Right cardiac atrium (tissue), 5 donors: ENCODE data around the gene ABCG1. TPM values are rescaled to one million over a fixed set of nuclear protein-coding genes. Genes with fewer than 3 reads are reported as not detected.

Experiments
- ATAC-seq, 2 donors: fragments of 200-7000 bp; cut with Tn5 transposase; one replicate each; pipeline versions ENCODE4 v1.8.0 to v1.9.1; 2020; ENCODE audit warnings: moderate library complexity in 2 of 2, mild to moderate bottlenecking in 1 of 2
- DNase-seq, 3 donors: peaks; one replicate each; pipeline ENCODE4 v3.0.0-alpha.2; 2020
- H3K27ac ChIP-seq: one replicate; pipeline ENCODE4 v1.5.1; 2013; ENCODE audit warnings: mild to moderate bottlenecking, low read length, control low read depth, moderate library complexity
- H3K27me3 ChIP-seq: one replicate; pipeline ENCODE4 v1.6.1; 2013; ENCODE audit not compliant: control insufficient read depth, insufficient read depth
- H3K4me1 ChIP-seq: one replicate; pipeline ENCODE4 v1.6.1; 2013; ENCODE audit warnings: low read length; ENCODE audit not compliant: control insufficient read depth, insufficient read depth
- H3K4me3 ChIP-seq: one replicate; pipeline ENCODE4 v1.5.1; 2013; ENCODE audit warnings: low read length, control low read depth
- H3K9me3 ChIP-seq: one replicate; pipeline ENCODE4 v1.6.1; 2013; ENCODE audit warnings: low read length; ENCODE audit not compliant: control insufficient read depth
- WGBS: extraction: QIAGEN DNeasy Blood & Tissue Kit; methylation state at CpG from one replicate; pipeline ENCODE4 v1.1.7; 2013; 5-methylcytosine and 5-hydroxymethylcytosine counted together
- intact Hi-C, 4 donors: fragments of 100-400 bp; cut with DNase I; formaldehyde crosslinking; loops; one replicate each; pipeline versions ENCODE4 v1.11.0 to v1.14.0; 2022 to 2023
- polyA plus RNA-seq: library from polyadenylated mRNA; stranded (reverse); fragments of 200-250 nt; gene quantifications from one replicate; pipeline ENCODE4 v1.2.3, GENCODE V29; 2013
- total RNA-seq, 4 donors: library from RNA; stranded (reverse); fragmentation: NEBNext Ultra II Directional; extraction: Animal tissue kit (Norgen Biotek cat#: 25700); gene quantifications; one replicate each; pipeline ENCODE4 v1.2.1, GENCODE V29; 2021
- donor health status: healthy with polysubstance abuse.
- donor health status: DM: no; HTN: yes; CAD: no.
- donor health status: DM: no; HTN: no; CAD: no.
- donor health status: DM: no; HTN: yes; CAD: no; lungs with severe emphysema.
- donor health status: DM: yes; HTN: yes; CAD: no.

Gene ABCG1
- total and polyA plus RNA-seq, 5 donors = 3.6 to 11.5 (median 5.7) TPM

DNA sequence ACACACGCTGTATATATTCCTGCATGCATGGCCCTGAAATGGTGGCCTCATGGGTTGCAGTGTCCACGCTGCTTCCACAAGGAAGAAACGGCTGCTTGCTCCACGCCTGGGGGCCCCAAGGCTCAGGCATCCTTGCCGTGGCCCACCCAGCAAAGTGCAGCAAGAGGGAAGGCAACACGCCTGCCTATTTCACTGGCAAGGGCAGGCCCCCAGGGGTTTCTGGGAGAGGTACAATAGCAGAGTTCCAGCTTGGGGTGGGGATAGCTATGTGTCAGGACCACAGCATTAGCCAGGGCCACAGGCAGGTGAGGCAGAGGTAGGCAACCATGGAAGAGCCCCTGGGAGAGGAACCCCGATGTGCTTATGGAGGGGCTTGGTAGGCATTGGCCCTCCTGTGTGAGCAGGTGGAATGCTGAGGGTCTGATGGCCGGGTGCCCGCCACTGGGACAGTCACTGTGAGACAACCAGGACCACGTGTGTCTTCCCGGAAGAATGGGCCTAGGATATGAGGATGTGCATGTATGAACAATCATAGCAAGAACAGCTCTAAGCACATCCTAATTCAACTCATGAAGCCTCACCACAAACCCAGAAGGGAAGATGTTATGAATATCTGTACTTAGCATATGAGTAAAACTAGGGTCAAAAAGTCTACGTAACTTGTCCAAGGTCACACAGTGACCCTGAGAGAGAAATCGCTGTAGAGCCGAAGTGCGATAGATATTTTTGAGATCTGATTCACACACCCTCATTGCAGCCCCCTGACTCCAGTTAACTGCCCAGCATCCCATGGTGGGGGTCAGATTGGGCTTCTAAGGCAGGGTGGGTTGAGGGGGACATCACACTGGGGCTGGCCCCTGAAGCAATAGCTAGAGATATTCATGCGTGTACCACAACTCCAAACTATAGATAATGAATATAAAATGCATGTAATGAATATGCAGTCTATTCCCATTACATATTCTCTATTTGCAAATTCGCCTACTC is 120.1 kb downstream of the ABCG1 start:
- 92% methylated on average over 17 of the region's 17 CpGs for WGBS
- DNase-seq (no peak), ATAC-seq (no peak)
- Histone ChIP-seq H3K9me3 (no peaks in the 10 kb centered on the region), H3K4me1 (no peaks in the 10 kb centered on the region), H3K4me3 (no peak overlapping the region), H3K27me3 (no peaks in the 10 kb centered on the region), H3K27ac (no peak overlapping the region)
- intact Hi-C loops = no loop called here

DNA sequence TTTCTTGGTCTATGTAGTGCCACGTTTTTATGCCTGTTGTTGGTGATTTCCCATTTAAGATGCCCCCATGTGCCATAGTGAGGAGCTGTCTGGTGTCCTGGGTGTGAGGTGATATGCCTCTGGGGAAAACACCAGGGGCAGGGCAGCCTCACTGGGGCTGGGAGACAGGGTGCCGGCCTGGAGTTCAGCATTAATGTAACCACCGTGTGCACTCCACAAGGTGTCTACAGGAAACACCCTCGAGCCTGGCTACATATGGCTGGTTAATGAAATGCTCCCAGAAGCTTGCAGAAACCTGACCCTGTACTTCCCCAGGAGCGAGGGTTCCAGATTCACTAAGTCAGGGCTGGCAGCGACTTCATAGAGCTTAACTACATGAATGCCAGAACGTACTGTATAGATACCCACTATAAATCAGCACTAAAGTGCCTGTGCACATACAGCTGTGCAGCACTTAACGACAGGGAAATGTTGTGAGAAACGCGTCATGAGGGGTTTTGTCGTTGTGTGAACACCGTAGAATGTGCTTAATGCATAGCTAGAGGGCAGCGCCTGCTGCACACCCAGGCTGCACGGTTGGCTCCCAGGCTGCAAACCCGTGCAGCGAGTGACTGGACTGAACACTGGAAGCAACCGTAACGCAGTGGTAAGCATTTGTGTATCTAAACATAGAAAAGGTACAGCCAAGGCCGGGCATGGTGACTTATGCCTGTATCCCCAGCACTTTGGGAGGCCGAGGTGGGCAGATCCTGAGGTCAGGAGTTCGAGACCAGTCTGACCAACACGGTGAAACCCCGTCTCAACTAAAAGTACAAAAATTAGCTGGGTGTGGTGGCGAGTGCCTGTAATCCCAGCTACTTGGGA is 121.5 kb downstream of the ABCG1 start:
- H3K4me3 ChIP-seq = no peak overlapping the region
- DNase-seq = no peak
- H3K27me3 ChIP-seq = no peaks in the 10 kb centered on the region
- no peak overlapping the region for H3K27ac ChIP-seq
- WGBS = 83% methylated on average over 24 of the region's 24 CpGs
- intact Hi-C loops = no loop called here
- no peak for ATAC-seq
- no peaks in the 10 kb centered on the region for H3K9me3 ChIP-seq
- no peaks in the 10 kb centered on the region for H3K4me1 ChIP-seq

DNA sequence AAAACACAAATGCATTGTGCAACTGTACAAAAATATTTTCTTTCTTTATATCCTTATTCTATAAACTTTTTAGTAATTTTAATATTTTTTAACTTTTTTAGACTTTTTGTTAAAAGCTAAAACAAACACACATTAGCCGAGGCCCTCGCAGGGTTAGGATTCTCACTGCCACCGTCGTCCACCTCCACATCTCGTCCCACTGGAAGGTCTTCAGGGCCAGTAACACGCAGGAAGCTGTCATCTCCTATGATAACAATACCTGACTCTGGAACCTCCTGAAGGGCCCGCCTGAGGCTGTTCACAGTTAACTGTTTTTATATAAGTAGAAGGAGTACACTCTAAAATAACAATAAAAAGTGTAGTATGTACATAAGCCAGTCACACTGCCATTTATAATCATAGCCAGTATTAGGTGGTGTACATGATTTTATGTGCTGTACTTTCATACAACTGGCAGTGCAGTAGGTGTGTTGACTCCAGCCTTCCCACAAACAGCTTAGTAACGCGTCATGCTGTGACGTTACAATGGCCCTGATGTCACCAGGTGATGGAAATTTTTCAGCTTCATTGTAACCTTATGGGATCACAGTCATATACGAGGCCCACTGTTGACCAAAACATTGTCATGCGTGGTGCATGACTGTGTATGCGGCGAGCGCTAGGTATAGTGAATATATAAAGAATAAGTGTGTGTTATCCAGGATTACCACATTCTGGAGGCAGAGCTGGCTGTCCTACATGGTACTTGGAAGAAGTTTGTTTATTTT is 123.0 kb downstream of the ABCG1 start:
- Histone ChIP-seq H3K4me3 (no peak overlapping the region), H3K27me3 (no peaks in the 10 kb centered on the region), H3K27ac (no peak overlapping the region), H3K4me1 (no peaks in the 10 kb centered on the region), H3K9me3 (no peaks in the 10 kb centered on the region)
- ATAC-seq (no peak), DNase-seq (no peak)
- intact Hi-C loops = no loop called here
- 80% methylated on average over 15 of the region's 15 CpGs for WGBS

DNA sequence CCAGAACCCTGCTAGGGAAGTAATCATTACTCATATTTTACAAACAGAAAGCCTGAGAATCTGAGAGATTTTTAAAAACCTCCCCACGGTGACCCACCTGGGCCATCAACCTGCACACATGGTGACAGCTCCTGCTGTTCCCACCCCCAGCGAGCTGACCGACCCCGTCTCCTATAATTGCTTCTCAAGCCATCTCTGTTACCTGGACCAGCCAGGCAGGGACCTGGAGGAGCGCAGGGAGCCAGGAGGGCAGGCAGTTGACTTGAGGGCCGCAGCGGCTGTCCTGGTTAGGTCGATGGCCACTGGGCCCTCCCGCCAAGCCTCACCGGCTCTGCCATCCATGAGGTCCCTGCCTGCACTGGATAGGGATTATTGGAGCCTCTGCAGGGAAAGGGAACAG is 124.2 kb downstream of the ABCG1 start:
- 80% methylated on average over 10 of the region's 10 CpGs for WGBS
- H3K9me3 ChIP-seq = no peaks in the 10 kb centered on the region
- ATAC-seq (no peak), DNase-seq (no peak)
- no peaks in the 10 kb centered on the region for H3K4me1 ChIP-seq
- intact Hi-C loops = no loop called here
- no peak overlapping the region for H3K4me3 ChIP-seq
- H3K27me3 ChIP-seq = no peaks in the 10 kb centered on the region
- no peak overlapping the region for H3K27ac ChIP-seq

DNA sequence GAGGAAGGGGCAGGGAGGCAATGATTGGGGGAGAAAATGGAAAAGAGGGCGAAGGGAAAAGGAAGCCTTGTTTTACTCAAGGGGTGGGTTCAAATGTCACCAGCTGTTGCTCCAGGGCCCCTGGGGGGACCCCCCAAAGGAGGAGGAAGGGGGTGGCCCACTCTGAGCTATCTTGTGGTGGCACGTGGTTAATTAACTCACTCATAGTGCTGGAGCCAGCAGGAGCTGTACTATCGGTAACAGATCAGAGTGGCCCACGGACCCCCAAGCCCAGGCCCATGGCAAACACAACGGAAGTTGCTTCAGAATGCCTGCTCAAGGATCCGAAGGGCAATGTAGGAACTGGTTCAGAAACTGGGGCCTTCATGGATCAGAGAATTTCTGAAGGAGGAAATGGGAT is 124.6 kb downstream of the ABCG1 start:
- intact Hi-C loops = no loop called here
- WGBS = 83% methylated on average over 6 of the region's 6 CpGs
- DNase-seq (no peak), ATAC-seq (no peak)
- H3K27ac ChIP-seq = no peak overlapping the region
- no peaks in the 10 kb centered on the region for H3K4me1 ChIP-seq
- no peaks in the 10 kb centered on the region for H3K27me3 ChIP-seq
- no peak overlapping the region for H3K4me3 ChIP-seq
- no peaks in the 10 kb centered on the region for H3K9me3 ChIP-seq

DNA sequence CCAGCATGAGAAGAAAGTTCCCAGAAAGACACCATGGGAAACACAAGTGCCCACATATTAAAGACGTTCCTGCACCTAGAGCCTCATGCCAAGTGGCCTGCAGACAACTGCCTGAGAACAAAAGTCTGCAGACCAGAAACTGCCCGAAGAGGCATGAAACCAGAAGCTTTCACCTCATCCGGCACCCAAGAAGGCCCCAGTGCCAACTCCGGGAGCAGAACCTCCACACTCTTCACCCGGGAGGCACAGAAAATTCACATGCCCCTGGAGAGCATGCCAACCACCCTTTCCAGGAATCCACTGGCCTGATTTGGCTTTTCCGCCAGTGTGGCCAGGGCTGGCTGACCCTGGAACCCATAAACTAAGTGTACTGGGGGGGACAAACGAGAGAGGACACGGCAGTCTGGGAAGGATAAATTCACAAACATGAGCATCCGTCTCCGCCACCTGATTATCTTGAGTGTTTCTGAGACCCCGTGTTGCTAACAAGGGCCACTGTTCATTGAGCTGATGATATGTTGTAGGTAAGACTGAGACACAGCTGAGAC is 125.1 kb downstream of the ABCG1 start:
- H3K27me3 ChIP-seq = no peaks in the 10 kb centered on the region
- no peak overlapping the region for H3K27ac ChIP-seq
- no peaks in the 10 kb centered on the region for H3K9me3 ChIP-seq
- H3K4me3 ChIP-seq = no peak overlapping the region
- ATAC-seq (no peak), DNase-seq (no peak)
- WGBS = 79% methylated on average over 11 of the region's 11 CpGs
- intact Hi-C loops = no loop called here
- no peaks in the 10 kb centered on the region for H3K4me1 ChIP-seq

DNA sequence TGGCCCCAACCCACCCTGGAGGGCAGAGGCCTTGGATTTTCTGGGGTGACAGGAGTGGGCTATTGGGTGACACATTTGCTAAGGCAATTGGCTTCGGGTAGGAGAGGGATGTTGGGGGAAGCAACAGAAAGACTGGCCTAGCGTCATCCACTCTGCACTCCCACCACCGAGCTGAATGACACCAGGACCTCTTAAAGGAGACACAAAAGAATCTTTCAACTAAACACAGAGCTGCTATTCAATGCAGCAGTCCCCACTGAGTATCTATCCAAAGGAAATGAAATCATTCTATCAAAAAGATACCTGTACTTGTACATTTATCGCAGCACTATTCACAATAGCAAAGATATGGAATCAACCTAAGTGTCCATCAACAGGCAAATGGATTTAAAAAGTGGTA is 125.7 kb downstream of the ABCG1 start:
- DNase-seq (no peak), ATAC-seq (no peak)
- no peaks in the 10 kb centered on the region for H3K4me1 ChIP-seq
- intact Hi-C loops = no loop called here
- no peaks in the 10 kb centered on the region for H3K27me3 ChIP-seq
- no peak overlapping the region for H3K27ac ChIP-seq
- 66% methylated on average over 4 of the region's 4 CpGs for WGBS
- H3K4me3 ChIP-seq = no peak overlapping the region
- H3K9me3 ChIP-seq = no peaks in the 10 kb centered on the region

DNA sequence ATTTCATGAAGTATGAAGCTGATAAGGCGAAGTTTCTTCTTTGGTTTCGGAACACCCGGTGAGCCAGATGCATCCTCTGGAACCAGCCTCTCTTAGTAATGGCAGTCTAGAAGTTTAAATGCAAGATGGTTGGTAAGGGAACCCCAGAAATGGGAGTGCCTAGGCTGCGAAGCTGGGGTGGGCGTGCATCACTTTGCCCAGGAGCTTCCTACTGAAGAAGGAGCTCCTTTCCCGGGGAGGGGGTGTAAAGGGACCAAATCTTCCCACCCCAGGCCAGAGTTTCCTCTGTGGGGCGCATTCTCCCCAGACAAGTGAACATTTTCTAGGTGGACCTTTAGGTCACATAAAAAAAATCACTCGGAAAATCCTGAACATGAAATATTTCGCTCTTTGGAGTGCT is 127.5 kb downstream of the ABCG1 start:
- Histone ChIP-seq H3K9me3 (no peaks in the 10 kb centered on the region), H3K4me1 (no peaks in the 10 kb centered on the region), H3K4me3 (no peak overlapping the region), H3K27ac (no peak overlapping the region), H3K27me3 (no peaks in the 10 kb centered on the region)
- DNase-seq (no peak), ATAC-seq (no peak)
- intact Hi-C loops = no loop called here
- WGBS = 92% methylated on average over 9 of the region's 9 CpGs
